ENCODE results near the gene XDH.
A peak's percentile ranks its signal among the peaks of the same experiment; 100 is the strongest.

The XDH gene

GRCh38 chr2:31414601-31415241 is at the start of gene XDH:
XDH (minus strand) TSS chr2:31414742; CDS start chr2:31414666, 76 bp downstream.
- no peak for DNase-seq

GRCh38 chr2:31457651-31458050 is 43.1 kb upstream of the XDH start:
- no peak for DNase-seq

- no peak for DNase-seq
Measured at GRCh38 chr2:31446848-31447247, 32.3 kb upstream of the XDH start.

GRCh38 chr2:31442376-31442775 is 27.8 kb upstream of the XDH start:
- no peak for DNase-seq

DNA sequence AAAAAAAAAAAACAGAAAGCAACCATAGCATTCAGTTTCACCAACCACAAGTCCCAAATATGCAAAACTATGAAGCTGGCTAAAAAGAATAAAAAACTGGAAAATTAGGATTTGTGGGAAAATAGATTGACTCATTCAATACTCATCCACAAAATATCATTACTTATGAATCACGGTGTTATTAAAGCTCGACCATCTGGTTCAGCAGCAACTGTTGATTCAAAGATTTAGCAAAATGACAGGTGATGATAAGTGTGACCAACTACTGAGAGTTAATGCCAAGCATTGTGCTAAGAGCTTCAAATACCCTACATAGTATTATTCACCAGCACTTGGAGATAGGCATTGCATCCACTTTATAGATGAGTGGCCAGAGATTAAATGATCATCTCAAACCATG is 26.2 kb upstream of the XDH start:
- DNase-seq = no peak

DNA sequence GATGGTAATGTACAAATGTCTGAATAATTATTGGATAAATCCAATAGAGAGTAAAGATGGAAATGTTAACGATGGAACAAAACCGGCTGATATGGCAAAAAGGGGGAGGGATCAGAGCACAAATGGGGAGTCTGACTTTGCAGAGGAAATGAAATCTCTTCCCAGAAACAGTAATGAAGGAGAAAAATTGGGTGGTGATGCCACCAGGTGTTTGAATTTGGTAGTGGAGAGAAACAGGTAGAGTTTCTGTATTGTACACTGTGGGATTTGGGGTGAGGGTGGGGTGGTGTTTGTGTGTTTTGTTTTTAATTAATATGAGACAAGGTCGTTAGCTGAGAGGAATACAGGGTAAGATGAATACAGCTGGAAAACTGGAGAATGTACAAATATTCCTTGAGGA is 20.4 kb upstream of the XDH start:
- peak in 1 of 2 experiments; percentile 8 for DNase-seq

DNA sequence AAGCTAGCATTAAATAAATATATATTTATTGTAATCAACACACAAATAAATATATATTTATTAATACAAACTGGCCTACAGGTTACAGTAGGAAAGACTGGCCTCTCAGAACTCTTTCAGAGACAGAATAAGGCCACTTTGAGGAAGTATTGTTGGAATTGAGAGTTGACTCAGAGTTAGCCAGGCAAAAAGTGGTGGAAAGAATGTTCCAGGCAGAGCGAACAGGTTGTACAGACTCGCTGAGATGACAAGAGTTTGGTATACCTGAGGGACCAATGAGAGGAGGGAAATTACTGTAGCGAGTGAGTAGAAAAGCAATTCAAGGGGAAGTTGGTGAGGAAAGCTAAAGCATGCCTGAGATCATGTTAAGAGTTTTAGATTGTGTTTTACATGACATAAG is 19.0 kb upstream of the XDH start:
- DNase-seq = no peak

DNA sequence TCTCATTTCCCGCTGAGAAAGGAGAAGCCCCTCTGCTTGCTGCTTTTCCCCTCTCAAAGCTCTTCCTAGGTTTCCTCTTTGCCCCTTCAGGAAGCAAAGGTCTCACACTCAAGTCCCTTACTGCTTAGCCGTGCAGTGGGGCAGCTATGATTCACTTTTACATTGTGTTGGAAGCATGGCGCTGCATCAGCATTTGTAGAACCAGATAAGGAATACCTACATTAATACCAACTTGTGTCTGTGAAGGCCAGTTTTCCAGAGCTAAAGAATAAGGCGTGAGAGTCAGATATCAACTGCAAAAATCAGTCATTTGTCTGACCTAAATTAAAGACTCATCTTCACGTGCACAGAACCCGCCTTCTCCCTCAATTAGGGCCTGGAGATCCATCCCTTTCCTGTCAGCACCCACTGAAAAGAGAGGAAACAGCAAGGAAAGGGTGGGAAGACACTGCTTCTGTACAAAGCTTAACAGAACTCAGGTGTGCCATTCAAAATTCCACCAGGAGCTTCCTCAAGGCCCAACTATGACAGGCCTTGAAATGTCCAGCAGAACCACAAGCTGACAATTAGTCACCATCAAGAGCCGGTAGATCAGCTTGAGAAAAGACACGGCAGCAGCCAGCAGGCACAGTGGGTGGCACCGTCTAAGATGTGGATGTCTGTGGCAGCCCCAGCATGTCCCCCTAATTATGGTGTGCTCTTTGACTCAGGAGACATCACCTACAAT is 16.1 kb upstream of the XDH start:
- DNase-seq = no peak

- DNase-seq = no peak
Measured at GRCh38 chr2:31429759-31430438, 15.4 kb upstream of the XDH start.

- no peak for DNase-seq
Measured at GRCh38 chr2:31429040-31429439, 14.5 kb upstream of the XDH start.

- DNase-seq = peak; percentile 20 to 40
Measured at GRCh38 chr2:31428001-31428418, 13.5 kb upstream of the XDH start.

GRCh38 chr2:31426096-31426495 is 11.6 kb upstream of the XDH start:
- no peak for DNase-seq

GRCh38 chr2:31421634-31422033 is 7.1 kb upstream of the XDH start:
- DNase-seq = no peak

DNA sequence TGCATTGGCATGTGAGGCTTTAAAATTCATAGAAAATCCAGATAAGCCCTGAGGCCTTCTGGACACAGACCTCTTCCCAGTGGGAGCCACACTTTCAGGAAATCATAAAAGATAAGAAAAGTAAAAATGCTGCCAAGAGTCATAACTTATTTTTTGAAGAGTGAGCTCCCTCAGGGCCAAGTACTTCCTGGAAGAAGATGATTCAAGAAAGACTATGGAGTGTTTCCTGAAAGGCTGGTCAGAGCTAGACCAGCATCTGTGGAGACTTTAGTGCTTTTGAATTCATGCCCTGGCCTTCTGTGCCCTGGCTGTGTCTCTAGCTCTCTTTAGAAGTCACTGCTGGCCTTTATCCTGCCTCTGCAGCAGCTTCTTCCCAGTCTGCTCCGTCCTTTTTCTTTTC is 6.4 kb upstream of the XDH start:
- no peak for DNase-seq

DNA sequence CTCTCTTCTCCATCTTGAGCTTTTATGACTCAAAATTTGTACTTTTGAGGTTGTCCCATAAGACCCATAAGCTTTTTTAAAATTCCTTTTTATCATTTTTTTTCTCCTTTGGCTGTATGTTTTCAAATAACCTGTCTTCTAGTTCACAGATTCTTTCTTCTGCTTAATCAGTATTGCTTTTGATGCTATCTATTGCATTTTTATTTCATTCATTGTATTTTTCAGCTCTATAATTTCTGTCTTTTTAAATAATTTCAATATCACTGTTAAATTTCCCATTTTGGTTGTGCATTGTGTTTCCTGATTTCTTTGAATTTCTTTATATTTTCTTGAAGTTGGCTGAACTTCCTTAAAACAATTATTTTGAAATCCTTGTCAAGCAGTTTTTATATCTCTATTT is 4.8 kb upstream of the XDH start:
- no peak for DNase-seq

GRCh38 chr2:31415421-31415820 is 879 bp upstream of the XDH start:
- DNase-seq = no peak

DNA sequence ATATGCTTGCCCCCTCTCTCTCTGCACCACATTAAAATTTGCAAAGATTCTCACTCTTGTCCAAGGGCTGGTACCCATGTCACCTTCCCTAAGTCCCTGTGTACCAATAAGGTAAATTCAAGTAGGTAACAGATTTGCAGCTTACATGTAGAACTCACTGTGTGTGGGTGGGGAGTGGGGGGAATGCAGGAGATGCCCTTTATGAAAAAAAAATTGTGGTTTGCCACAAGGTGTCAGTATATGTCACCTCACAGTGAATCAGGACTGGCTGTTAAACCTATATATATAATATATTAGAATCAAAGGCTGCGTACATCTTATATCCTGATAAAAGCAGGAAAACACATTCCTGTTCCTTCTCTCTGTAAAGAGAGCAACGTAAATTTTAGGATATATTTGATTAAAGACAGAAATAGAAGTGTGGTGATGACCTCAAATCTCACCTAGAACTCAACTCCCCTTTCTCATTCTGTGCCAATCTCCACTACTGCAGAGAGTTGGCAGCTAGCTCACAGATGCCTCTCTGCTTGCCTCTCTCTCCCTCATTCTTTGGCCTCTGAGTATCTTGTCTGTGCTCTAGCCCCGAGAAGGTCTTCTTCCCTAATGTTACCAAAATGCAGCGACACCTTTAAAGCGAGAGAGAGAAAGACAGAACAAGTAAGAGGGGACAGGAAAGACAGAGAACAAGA is 536 bp downstream of the XDH start:
- DNase-seq = peak in 1 of 2 experiments; percentile 37

DNA sequence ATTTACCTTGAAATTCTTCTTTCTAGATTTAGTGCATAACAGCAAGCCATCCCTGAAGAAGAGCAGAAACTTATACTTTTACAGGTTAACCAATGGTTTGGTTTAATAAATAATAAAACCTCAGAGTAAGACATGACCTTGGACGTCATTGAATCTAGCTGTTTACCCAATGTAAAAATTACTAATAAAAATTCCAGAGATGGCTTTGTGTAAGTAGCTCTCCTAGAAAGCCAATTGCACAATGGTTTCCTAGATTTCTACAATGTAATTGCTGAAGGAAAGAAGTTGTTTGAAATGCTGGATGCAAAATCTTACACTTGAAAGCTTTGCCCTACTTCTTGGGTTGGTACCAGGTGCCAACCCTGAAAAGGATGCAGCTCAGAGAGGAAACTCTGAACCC is 1.5 kb downstream of the XDH start:
- DNase-seq = no peak

DNA sequence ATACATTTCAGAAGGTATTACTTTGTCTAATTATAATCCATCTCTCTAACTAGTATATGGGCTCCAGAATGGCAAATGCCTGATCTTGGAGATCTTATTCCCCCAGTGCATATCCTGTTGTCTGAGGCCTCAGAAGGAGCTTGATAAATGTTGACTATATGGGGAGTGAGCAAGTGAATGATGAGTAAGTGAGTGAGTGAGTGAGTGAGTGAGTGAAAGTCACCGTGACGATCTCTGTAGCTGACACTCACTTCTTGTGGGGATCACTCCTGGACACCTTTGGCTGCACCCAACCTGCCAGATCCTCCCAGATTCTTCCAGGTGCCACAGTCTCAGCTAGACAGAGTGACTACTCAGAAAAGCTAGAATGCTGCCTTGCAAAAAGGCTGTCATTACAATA is 2.8 kb downstream of the XDH start:
- no peak for DNase-seq

GRCh38 chr2:31406593-31407385 is 7.8 kb downstream of the XDH start:
- DNase-seq = no peak

- no peak for DNase-seq
Measured at GRCh38 chr2:31404827-31405226, 9.7 kb downstream of the XDH start.

DNA sequence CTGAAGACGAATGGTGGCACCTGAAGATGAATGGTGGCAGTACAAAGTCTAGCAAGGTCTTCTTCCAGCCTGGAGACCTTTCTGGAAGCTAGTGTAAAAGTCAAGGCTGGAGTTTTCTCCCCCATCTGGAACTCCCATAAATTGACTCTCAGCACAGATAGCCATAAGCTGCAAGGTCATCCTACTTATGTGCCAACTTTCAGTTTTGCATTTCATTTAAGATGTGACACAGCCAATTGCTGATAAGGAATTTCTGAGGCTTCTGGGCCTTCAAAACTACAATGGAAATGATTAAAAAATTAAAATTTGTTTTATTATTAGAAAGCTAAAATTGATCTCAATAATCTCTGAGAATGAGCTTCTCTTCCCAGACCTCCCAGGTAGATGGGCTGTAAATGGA is 10.2 kb downstream of the XDH start:
- no peak for DNase-seq

DNA sequence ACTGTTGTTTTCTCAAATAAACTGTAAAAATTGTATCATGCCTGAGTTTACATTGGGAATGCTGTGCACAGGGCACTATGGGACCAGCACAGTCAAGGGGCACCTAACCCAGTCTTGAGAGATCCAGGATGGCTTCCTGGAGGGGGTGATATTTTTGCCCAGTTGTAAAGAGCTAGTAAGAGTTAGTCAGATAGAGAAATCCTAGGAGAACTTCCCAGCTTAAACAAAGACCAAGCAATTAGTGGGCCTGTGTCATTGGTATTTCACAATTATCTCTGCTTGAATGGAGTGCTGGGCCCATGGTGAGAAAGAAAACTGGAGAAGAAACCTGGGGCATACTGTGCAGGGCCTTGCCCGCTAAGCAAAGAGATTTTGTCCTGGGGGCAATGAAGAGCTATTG is 12.2 kb downstream of the XDH start:
- no peak for DNase-seq
